K562 treated with DMSO at 1 percent for 4 hours (cell line): ENCODE results near the gene ZC3HAV1L. TPM values are rescaled to one million over a fixed set of nuclear protein-coding genes. Genes with fewer than 3 reads are reported as not detected.

ENCODE experiments used
- total RNA-seq: library from RNA; unstranded; fragments of 300-600 nt; gene quantifications from 2 replicates; pipeline ENCODE4 v1.2.3, GENCODE V29; 2022; ENCODE audit not compliant: insufficient read depth

Gene ZC3HAV1L, protein sequence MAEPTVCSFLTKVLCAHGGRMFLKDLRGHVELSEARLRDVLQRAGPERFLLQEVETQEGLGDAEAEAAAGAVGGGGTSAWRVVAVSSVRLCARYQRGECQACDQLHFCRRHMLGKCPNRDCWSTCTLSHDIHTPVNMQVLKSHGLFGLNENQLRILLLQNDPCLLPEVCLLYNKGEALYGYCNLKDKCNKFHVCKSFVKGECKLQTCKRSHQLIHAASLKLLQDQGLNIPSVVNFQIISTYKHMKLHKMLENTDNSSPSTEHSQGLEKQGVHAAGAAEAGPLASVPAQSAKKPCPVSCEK
- total RNA-seq = not detected in 2 replicates

GRCh38 chr7:139035586-139036353 lies at the start of gene ZC3HAV1L:
ZC3HAV1L (minus strand) TSS chr7:139036042; CDS start chr7:139036017, 25 bp downstream.

GRCh38 chr7:138981332-138982203 lies 54.3 kb downstream of the ZC3HAV1L start, which contains the start of gene KIAA1549:
KIAA1549 (minus strand) TSS chr7:138981389; CDS start chr7:138981269, 120 bp downstream.

Other genes with a start within 250 kb of the ZC3HAV1L start
- gene TMEM213, start 238.0 kb downstream of the ZC3HAV1L start, total RNA-seq = not detected in 2 replicates
- not detected in 2 replicates for gene ATP6V0A4, start 237.8 kb downstream of the ZC3HAV1L start, total RNA-seq
- 0.08 and 0.16 TPM in 2 replicates for gene KIAA1549, start 54.7 kb downstream of the ZC3HAV1L start, total RNA-seq
- gene ZC3HAV1, start 73.7 kb upstream of the ZC3HAV1L start, total RNA-seq = 29.7 and 40.8 TPM in 2 replicates
- 3.7 and 5.8 TPM in 2 replicates for gene UBN2, start 195.2 kb upstream of the ZC3HAV1L start, total RNA-seq